ENCODE data around the gene ZFYVE27.

- TF ChIP-seq CTCF (IDR thresholded peaks at IDR 0.05) (no peak), EZH2 (IDR thresholded peaks at IDR 0.05) (no peak), EZH2phosphoT487 (IDR thresholded peaks at IDR 0.05) (no peak)
These were observed 32.6 kb upstream of the ZFYVE27 start for GRCh38 chr10:97704341-97704740.

Measured in neural progenitor cell (in vitro differentiated cells).